ENCODE measurements around the gene SMC1B.

DNA sequence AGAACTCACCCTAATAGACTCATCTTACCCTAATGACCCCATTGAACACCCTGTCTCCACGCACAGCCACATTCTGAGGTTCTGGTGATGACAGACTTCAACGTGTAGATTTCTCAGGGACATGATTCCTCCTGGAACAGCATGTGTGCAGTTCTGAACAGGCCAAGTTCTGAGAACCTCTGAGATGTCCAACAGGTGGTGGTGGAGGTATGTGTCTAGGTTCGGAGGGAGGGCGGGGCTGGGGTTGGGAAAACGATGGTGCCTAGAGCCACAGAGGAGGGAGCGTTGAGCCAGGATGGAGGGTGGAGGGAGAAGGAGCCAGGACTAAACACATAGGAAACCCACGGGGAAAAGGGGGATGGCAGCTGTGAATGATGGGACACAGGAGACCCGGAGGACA, 45.8 kb upstream of the SMC1B start:
- TF ChIP-seq, protein P1, sequence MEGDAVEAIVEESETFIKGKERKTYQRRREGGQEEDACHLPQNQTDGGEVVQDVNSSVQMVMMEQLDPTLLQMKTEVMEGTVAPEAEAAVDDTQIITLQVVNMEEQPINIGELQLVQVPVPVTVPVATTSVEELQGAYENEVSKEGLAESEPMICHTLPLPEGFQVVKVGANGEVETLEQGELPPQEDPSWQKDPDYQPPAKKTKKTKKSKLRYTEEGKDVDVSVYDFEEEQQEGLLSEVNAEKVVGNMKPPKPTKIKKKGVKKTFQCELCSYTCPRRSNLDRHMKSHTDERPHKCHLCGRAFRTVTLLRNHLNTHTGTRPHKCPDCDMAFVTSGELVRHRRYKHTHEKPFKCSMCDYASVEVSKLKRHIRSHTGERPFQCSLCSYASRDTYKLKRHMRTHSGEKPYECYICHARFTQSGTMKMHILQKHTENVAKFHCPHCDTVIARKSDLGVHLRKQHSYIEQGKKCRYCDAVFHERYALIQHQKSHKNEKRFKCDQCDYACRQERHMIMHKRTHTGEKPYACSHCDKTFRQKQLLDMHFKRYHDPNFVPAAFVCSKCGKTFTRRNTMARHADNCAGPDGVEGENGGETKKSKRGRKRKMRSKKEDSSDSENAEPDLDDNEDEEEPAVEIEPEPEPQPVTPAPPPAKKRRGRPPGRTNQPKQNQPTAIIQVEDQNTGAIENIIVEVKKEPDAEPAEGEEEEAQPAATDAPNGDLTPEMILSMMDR (IDR thresholded peaks at IDR 0.05), result no peak
- TF ChIP-seq POLR2AphosphoS5 (IDR thresholded peaks at IDR 0.05; ENCODE audit: low read depth, low read length) (no peak), TCF7L2 (IDR thresholded peaks at IDR 0.05; ENCODE audit: low read depth, low read length) (no peak), SIN3A (IDR thresholded peaks at IDR 0.05; ENCODE audit: borderline replicate concordance, insufficient read depth, low read depth, low read length) (no peak)
- TF ChIP-seq, protein P2, sequence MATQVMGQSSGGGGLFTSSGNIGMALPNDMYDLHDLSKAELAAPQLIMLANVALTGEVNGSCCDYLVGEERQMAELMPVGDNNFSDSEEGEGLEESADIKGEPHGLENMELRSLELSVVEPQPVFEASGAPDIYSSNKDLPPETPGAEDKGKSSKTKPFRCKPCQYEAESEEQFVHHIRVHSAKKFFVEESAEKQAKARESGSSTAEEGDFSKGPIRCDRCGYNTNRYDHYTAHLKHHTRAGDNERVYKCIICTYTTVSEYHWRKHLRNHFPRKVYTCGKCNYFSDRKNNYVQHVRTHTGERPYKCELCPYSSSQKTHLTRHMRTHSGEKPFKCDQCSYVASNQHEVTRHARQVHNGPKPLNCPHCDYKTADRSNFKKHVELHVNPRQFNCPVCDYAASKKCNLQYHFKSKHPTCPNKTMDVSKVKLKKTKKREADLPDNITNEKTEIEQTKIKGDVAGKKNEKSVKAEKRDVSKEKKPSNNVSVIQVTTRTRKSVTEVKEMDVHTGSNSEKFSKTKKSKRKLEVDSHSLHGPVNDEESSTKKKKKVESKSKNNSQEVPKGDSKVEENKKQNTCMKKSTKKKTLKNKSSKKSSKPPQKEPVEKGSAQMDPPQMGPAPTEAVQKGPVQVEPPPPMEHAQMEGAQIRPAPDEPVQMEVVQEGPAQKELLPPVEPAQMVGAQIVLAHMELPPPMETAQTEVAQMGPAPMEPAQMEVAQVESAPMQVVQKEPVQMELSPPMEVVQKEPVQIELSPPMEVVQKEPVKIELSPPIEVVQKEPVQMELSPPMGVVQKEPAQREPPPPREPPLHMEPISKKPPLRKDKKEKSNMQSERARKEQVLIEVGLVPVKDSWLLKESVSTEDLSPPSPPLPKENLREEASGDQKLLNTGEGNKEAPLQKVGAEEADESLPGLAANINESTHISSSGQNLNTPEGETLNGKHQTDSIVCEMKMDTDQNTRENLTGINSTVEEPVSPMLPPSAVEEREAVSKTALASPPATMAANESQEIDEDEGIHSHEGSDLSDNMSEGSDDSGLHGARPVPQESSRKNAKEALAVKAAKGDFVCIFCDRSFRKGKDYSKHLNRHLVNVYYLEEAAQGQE (IDR thresholded peaks at IDR 0.05; ENCODE audit: insufficient read depth in 1 of 2, low read depth in 2 of 2, low read length in 1 of 2), result no peak
